Ovary (tissue), 9 donors: Measurements from ENCODE around the gene LETM1. TPM values are rescaled to one million over a fixed set of nuclear protein-coding genes. Genes with fewer than 3 reads are reported as not detected.

ENCODE experiments used
- DNase-seq, 5 donors: peaks; one replicate each; pipeline ENCODE4 v3.0.0-alpha.2; 2019 to 2020
- H3K27ac ChIP-seq, 2 donors: fragments of 200-600 bp; one replicate each; pipeline versions ENCODE4 v1.5.1 to v1.8.0; 2019 to 2022
- H3K27me3 ChIP-seq: fragments of 200-600 bp; one replicate; pipeline ENCODE4 v1.8.0; 2022
- H3K36me3 ChIP-seq: fragments of 200-600 bp; sonication (generic); one replicate; pipeline ENCODE4 v1.5.1; 2019
- H3K4me1 ChIP-seq: one replicate; pipeline ENCODE4 v1.8.1; 2013; ENCODE audit warnings: mild to moderate bottlenecking, moderate library complexity; ENCODE audit not compliant: insufficient read depth
- H3K4me3 ChIP-seq: fragments of 200-600 bp; sonication (generic); one replicate; pipeline ENCODE4 v1.5.1; 2017
- H3K9me3 ChIP-seq, 2 donors: fragments of 200-600 bp in 1 of 2; sonication (generic) in 1 of 2; one replicate each; pipeline versions ENCODE4 v1.5.1 to v1.8.1; 2013 to 2019; ENCODE audit warnings: mild to moderate bottlenecking in 1 of 2, moderate library complexity in 1 of 2
- EP300 ChIP-seq: sonication (generic); formaldehyde crosslinking; IDR thresholded peaks from one replicate; pipeline ENCODE4 v1.6.1; 2017; ENCODE audit warnings: antibody characterized with exemption
- POLR2A ChIP-seq: fragments of 450-650 bp; IDR thresholded peaks from one replicate; pipeline ENCODE4 v1.6.1; 2017; ENCODE audit warnings: antibody characterized with exemption, mild to moderate bottlenecking, moderate library complexity
- WGBS, 3 donors: extraction: QIAGEN DNeasy Blood & Tissue Kit in 1 of 3; methylation state at CpG; one replicate each; pipeline versions ENCODE4 v1.1.5 to v1.1.7; 2013 to 2017; 5-methylcytosine and 5-hydroxymethylcytosine counted together
- intact Hi-C, 4 donors: fragments of 100-400 bp; cut with DNase I; formaldehyde crosslinking; loops; one replicate each; pipeline versions ENCODE4 v1.11.0 to v1.15.1; 2022 to 2023
- polyA plus RNA-seq, 2 donors: library from polyadenylated mRNA; stranded (reverse); fragments of 200-250 nt in 1 of 2; fragments of 350-450 nt in 1 of 2; fragmentation: Illumina TruSeq in 1 of 2; extraction: RNeasy Lipid Tissue Mini Kit (QIAGEN cat#74804) in 1 of 2; gene quantifications; one replicate each; pipeline ENCODE4 v1.2.3, GENCODE V29; 2013 to 2014
- total RNA-seq, 7 donors: library from RNA; depleted of rRNA in 2 of 7; stranded (reverse); fragments of >200 nt in 2 of 7; fragmentation: NEBNext Ultra II Directional in 3 of 7; extraction: Animal tissue kit (Norgen Biotek cat#: 25700) in 3 of 7; gene quantifications; one replicate each; pipeline versions ENCODE4 v1.1.0 to v1.2.4, GENCODE V29; 2016 to 2023
- TF ChIP-seq, protein P1 (sequence below), 3 donors: fragments of 450-650 bp in 2 of 3; fragments of 200-600 bp in 1 of 3; IDR thresholded peaks; one replicate each; pipeline versions ENCODE4 v1.5.1 to v1.8.0; 2016 to 2022; ENCODE audit warnings: antibody characterized with exemption in 3 of 3, mild to moderate bottlenecking in 1 of 3
- donor health status: DM: no; HTN: no; CAD: no; lungs with moderate emphysema.
- donor health status: DM: no; HTN: no; CAD: no.
- donor health status: Bipolar disorder and iron deficiency.
- donor health status: DM: yes; HTN: yes; CAD: no.
- donor health status: DM: no; HTN: no; CAD: no.
- donor health status: DM: yes; HTN: yes; CAD: no.

Gene LETM1
- total and polyA plus RNA-seq, 9 donors, result 9.3 to 43.6 (median 30.5) TPM

DNA sequence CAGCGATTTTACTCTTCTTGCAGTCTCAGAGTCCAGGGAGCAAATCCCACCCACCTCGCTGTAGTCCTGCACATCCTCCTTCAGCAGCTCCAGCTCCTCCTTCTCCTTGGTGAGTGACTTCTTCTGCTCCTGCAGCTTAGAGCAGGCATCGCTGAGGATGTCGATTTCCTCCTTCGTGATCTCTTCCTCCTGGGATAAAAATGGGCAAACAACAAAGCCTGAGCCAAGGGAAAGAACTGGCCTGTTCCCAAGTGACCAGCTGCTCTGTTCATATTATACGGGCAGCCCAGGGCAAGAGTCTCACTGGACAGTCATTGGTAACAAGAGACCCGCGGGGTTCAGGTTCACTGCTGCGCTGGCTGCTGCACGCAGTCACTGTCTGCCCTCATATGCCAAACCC lies 36.7 kb downstream of the LETM1 start:
- WGBS, 3 donors, result 15 to 44% (median 20%) methylated on average over 10 of the region's 10 CpGs
- peaks cover 2% of the 10 kb centered on the region for H3K4me1 ChIP-seq
- no peak overlapping the region for H3K27ac ChIP-seq
- no peaks in the 10 kb centered on the region for H3K36me3 ChIP-seq
- DNase-seq, result peak in 2 of 5 donors; percentile 34 to 50
- no peak overlapping the region for H3K4me3 ChIP-seq
- H3K9me3 ChIP-seq, result no peaks in the 10 kb centered on the region
- intact Hi-C loops, result no loop called here
- TF ChIP-seq, protein P1, sequence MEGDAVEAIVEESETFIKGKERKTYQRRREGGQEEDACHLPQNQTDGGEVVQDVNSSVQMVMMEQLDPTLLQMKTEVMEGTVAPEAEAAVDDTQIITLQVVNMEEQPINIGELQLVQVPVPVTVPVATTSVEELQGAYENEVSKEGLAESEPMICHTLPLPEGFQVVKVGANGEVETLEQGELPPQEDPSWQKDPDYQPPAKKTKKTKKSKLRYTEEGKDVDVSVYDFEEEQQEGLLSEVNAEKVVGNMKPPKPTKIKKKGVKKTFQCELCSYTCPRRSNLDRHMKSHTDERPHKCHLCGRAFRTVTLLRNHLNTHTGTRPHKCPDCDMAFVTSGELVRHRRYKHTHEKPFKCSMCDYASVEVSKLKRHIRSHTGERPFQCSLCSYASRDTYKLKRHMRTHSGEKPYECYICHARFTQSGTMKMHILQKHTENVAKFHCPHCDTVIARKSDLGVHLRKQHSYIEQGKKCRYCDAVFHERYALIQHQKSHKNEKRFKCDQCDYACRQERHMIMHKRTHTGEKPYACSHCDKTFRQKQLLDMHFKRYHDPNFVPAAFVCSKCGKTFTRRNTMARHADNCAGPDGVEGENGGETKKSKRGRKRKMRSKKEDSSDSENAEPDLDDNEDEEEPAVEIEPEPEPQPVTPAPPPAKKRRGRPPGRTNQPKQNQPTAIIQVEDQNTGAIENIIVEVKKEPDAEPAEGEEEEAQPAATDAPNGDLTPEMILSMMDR (IDR thresholded peaks at IDR 0.05), result no peak
- no peak for TF ChIP-seq EP300
- no peak for TF ChIP-seq POLR2A
- H3K27me3 ChIP-seq, result no peaks in the 10 kb centered on the region

- 90 to 91% (median 90%) methylated on average over 24 to 25 of the region's 25 CpGs for WGBS, 3 donors
- DNase-seq, result no peak
Observed at GRCh38 chr4:1815997-1816860, 39.7 kb downstream of the LETM1 start.

DNA sequence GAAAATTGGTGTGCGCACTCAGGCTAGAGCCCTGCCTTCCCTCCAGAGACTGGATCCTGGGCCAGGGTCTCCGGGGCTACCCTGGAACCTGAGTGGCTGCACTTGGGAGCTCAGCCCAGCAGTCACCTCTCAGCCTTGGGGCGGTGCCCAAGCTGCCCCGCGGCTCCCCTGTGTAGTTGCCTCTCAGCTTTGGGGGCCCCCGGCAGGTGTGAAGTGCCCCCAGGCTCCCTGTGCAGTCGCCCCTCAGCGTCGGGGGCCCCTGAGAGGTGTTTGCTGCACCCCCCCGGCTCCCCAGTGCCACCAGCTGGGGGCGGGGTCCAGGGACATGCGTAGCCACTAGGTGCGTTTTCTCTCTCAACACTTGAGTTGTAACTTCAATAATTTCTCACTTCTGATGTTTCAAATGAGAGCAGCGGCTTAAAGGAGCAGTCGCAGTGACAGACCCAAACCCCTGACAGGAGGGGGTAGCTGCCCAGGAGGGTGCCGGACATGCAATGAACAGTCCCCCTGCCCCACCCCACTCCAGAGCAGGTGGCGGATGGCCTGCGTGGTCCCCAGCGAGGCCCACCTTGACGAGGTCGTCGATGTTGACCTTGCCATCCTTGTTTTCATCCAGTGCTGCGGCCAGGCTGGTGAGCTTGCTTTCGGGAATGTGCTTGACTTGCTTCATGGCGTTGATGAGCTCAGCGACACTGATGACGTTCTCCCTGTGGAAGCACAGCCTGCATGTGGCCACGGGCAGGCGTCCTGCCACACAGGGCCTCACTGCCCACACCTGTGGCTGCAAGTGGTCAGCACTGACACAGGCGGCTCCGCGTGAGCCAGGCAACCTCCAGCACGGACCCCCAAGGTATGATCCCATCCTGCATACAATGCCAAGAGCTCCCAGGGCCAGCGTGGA lies 40.6 kb downstream of the LETM1 start:
- Histone ChIP-seq H3K27ac (no peak overlapping the region), H3K4me1 (peaks cover 2% of the 10 kb centered on the region), H3K36me3 (no peaks in the 10 kb centered on the region), H3K9me3 (no peaks in the 10 kb centered on the region), H3K4me3 (no peak overlapping the region), H3K27me3 (no peaks in the 10 kb centered on the region)
- no peak for DNase-seq
- intact Hi-C loops, result no loop called here
- no peak for TF ChIP-seq POLR2A
- TF ChIP-seq, protein P1 (IDR thresholded peaks at IDR 0.05), result no peak
- TF ChIP-seq EP300, result no peak
- 89 to 93% (median 90%) methylated on average over 28 to 34 of the region's 34 CpGs for WGBS, 3 donors

More at GRCh38 chr4:1815997-1816860, 39.7 kb downstream of the LETM1 start:
- TF ChIP-seq, protein P1 (IDR thresholded peaks at IDR 0.05), result no peak
- TF ChIP-seq EP300 (no peak), POLR2A (no peak)
- no peaks in the 10 kb centered on the region for H3K36me3 ChIP-seq
- H3K9me3 ChIP-seq, result no peaks in the 10 kb centered on the region
- no peaks in the 10 kb centered on the region for H3K27me3 ChIP-seq
- H3K4me3 ChIP-seq, result no peak overlapping the region
- intact Hi-C loops, result no loop called here
- H3K4me1 ChIP-seq, result peaks cover 2% of the 10 kb centered on the region
- H3K27ac ChIP-seq, result no peak overlapping the region

DNA sequence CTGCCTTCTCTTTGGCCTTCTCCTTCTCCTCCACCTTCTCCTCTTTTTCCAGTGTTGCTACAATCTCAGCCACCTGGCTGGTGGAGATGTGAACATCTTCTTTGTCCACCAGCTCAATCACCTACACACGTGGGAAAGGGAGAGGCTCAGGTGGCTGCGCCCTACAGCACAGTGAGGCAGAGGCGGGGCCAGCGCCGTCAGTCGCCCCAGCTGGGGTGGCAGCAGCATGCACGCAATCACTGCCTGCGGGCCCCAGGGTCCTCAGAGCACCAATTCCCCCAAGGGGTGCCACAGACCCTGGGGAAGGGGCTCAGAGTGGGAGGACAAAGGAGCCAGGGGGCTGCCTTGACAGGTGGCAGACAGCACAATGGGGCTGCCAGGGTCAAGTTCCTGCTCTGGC lies 41.5 kb downstream of the LETM1 start:
- intact Hi-C loops, result no loop called here
- no peaks in the 10 kb centered on the region for H3K36me3 ChIP-seq
- no peak overlapping the region for H3K4me3 ChIP-seq
- no peaks in the 10 kb centered on the region for H3K9me3 ChIP-seq
- H3K27ac ChIP-seq, result no peak overlapping the region
- 92 to 94% (median 93%) methylated on average over 8 of the region's 8 CpGs for WGBS, 3 donors
- TF ChIP-seq POLR2A, result no peak
- TF ChIP-seq, protein P1 (IDR thresholded peaks at IDR 0.05), result no peak
- TF ChIP-seq EP300, result no peak
- H3K27me3 ChIP-seq, result no peaks in the 10 kb centered on the region
- H3K4me1 ChIP-seq, result peaks cover 2% of the 10 kb centered on the region
- DNase-seq, result no peak
